GM19193 (cell line): Measurements from ENCODE around the gene CNR2.
A peak's percentile ranks its signal among the peaks of the same experiment; 100 is the strongest.

Experiments
- POLR2A ChIP-seq: IDR thresholded peaks from 4 replicates; pipeline ENCODE4 v1.6.1; 2011; ENCODE audit not compliant: insufficient read depth, insufficient read length; ENCODE audit errors: extremely low read depth

Gene CNR2

GRCh38 chr1:23825076-23825761 is 87.9 kb downstream of the CNR2 start, which contains the start of gene HMGCL:
TSS of gene HMGCL (minus strand) at chr1:23825429. CDS start at chr1:23825415, 14 bp downstream.
- TF ChIP-seq POLR2A, result peak; percentile 96

- TF ChIP-seq POLR2A, result no peak
These were observed 88.5 kb downstream of the CNR2 start for GRCh38 chr1:23824711-23825075.

GRCh38 chr1:23823767-23824166 is 89.4 kb downstream of the CNR2 start:
- no peak for TF ChIP-seq POLR2A
